Small intestine (tissue), 7 donors: ENCODE measurements around the gene AFAP1. TPM values are rescaled to one million over a fixed set of nuclear protein-coding genes. Genes with fewer than 3 reads are reported as not detected.

ENCODE experiments used
- DNase-seq, 2 donors: peaks; one replicate each; pipeline versions ENCODE4 v3.0.0 to v3.0.0-alpha.2; 2013
- FAIRE-seq: peaks from 2 replicates; lab custom pipeline; 2012; peaks lifted over from hg19 to GRCh38; lab: Jason Lieb, UNC
- H3K27ac ChIP-seq, 3 donors: one replicate each; pipeline ENCODE4 v1.5.1; 2013; ENCODE audit warnings: low read length in 2 of 3, mild to moderate bottlenecking in 2 of 3, control low read depth in 1 of 3, inconsistent platforms in 1 of 3, low read depth in 1 of 3, moderate library complexity in 1 of 3
- H3K27me3 ChIP-seq, 3 donors: one replicate each; pipeline ENCODE4 v1.6.1; 2013; ENCODE audit warnings: low read length in 3 of 3, inconsistent platforms in 1 of 3; ENCODE audit not compliant: control insufficient read depth in 3 of 3, insufficient read depth in 3 of 3
- H3K36me3 ChIP-seq, 3 donors: one replicate each; pipeline ENCODE4 v1.6.1; 2013; ENCODE audit warnings: low read length in 3 of 3, inconsistent platforms in 1 of 3, low read depth in 1 of 3, mild to moderate bottlenecking in 1 of 3, moderate library complexity in 1 of 3; ENCODE audit not compliant: control insufficient read depth in 3 of 3, insufficient read depth in 2 of 3
- H3K4me1 ChIP-seq, 3 donors: one replicate each; pipeline ENCODE4 v1.6.1; 2013; ENCODE audit warnings: low read length in 2 of 3, inconsistent platforms in 1 of 3, low read depth in 1 of 3, mild to moderate bottlenecking in 1 of 3, moderate library complexity in 1 of 3; ENCODE audit not compliant: control insufficient read depth in 3 of 3, insufficient read depth in 2 of 3
- H3K4me3 ChIP-seq, 3 donors: one replicate each; pipeline ENCODE4 v1.5.1; 2013; ENCODE audit warnings: low read length in 3 of 3, control low read depth in 1 of 3, inconsistent platforms in 1 of 3, low read depth in 1 of 3, mild to moderate bottlenecking in 1 of 3, moderate library complexity in 1 of 3
- H3K9me3 ChIP-seq, 2 donors: one replicate each; pipeline ENCODE4 v1.6.1; 2013; ENCODE audit warnings: low read depth in 1 of 2, low read length in 1 of 2; ENCODE audit not compliant: control insufficient read depth in 2 of 2, insufficient read depth in 1 of 2
- WGBS, 3 donors: extraction: QIAGEN DNeasy Blood & Tissue Kit; methylation state at CpG; one replicate each; pipeline ENCODE4 v1.1.7; 2013; 5-methylcytosine and 5-hydroxymethylcytosine counted together
- polyA plus RNA-seq, 4 donors: library from polyadenylated mRNA; stranded (reverse) in 3 of 4; unstranded in 1 of 4; fragments of 200-250 nt in 3 of 4; fragments of 120-200 nt in 1 of 4; gene quantifications; one replicate each; pipeline versions ENCODE4 v1.2.1 to v1.2.3, GENCODE V29; 2013
- donor health status: healthy with polysubstance abuse.
- donor health status: control.
- donor health status: control.
- donor health status: Bipolar disorder and iron deficiency.
- donor health status: healthy.

Gene AFAP1
- polyA plus RNA-seq, 4 donors: 2.2 to 14.0 (median 6.7) TPM

GRCh38 chr4:7756561-7757355 lies 182.9 kb downstream of the AFAP1 start:
- H3K4me1 ChIP-seq: no peaks in the 10 kb centered on the region
- no peaks in the 10 kb centered on the region for H3K27me3 ChIP-seq
- FAIRE-seq (no peak), DNase-seq (no peak)
- 86 to 92% (median 90%) methylated on average over 30 to 32 of the region's 32 CpGs for WGBS, 3 donors
- no peaks in the 10 kb centered on the region for H3K9me3 ChIP-seq
- H3K4me3 ChIP-seq: no peak overlapping the region
- no peak overlapping the region for H3K27ac ChIP-seq
- peaks cover 0 to 49% (median 0%) of the 10 kb centered on the region in 3 donors for H3K36me3 ChIP-seq

DNA sequence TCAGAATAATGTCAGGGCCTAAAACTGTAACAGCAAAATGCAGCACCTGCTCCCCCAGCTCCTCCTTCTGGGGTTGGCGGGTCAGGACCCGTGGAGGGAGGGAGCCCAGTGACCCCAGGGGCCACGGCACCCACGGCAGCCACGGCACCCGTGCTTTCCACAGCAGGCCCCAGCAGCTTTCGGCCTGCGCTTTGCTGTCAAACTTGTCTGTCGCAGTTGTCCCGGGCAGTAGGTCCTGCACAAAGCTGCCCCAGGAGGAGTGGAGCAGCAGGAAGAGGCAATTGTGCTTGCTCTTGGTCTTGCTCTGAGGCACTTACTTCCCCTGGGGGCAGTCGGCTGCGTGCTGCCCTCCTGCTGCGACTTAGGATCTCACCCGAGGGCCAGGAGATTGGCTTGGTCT lies 183.6 kb downstream of the AFAP1 start:
- 91 to 92% (median 92%) methylated on average over 14 of the region's 14 CpGs for WGBS, 3 donors
- DNase-seq: no peak
- H3K27ac ChIP-seq: no peak overlapping the region
- H3K4me3 ChIP-seq: no peak overlapping the region
- no peaks in the 10 kb centered on the region for H3K27me3 ChIP-seq
- no peaks in the 10 kb centered on the region for H3K9me3 ChIP-seq
- peaks cover 0 to 42% (median 0%) of the 10 kb centered on the region in 3 donors for H3K36me3 ChIP-seq
- no peak for FAIRE-seq
- H3K4me1 ChIP-seq: no peaks in the 10 kb centered on the region

- DNase-seq (no peak), FAIRE-seq (no peak)
- WGBS, 3 donors: 81 to 87% (median 84%) methylated on average over 16 of the region's 16 CpGs
- no peak overlapping the region for H3K27ac ChIP-seq
- no peak overlapping the region for H3K4me3 ChIP-seq
- peaks cover 0 to 37% (median 0%) of the 10 kb centered on the region in 3 donors for H3K36me3 ChIP-seq
- no peaks in the 10 kb centered on the region for H3K4me1 ChIP-seq
- no peaks in the 10 kb centered on the region for H3K9me3 ChIP-seq
- H3K27me3 ChIP-seq: no peaks in the 10 kb centered on the region
Measured at GRCh38 chr4:7755561-7755960, 184.1 kb downstream of the AFAP1 start.

DNA sequence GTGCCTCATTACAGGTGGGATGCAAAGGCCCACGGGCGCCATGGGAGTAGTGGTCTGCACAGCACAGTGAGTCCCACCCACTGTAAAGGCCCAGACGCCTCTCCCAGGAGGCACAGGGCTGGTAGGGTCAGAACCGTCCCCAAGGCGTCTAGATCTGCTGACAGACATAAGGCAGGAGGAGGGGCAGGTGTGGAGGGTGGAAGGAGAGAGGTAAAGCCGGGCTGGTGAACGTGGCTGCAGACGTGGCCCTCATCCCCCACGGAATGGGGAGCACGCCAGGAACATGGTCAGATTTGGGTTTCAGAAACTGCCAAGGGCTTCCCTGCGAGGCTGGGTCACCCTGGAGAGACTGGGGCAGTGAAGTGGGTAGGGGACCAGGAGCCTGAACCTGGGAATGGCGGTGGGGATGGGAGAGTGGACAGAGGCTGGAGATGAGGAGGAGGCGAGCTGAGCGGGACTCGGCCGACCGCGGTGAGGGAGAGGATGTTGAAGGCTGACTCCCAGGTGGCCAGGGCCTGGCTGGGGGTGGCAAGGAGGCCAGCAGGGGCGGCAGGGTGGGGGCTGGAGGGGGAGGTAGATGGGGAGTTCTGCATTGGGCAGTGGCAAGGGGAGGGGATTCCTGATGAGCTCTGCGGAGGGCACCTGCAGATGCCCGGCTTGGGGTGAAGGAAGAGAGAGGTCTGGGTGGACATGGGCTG lies 184.9 kb downstream of the AFAP1 start:
- Histone ChIP-seq H3K9me3 (no peaks in the 10 kb centered on the region), H3K4me1 (no peaks in the 10 kb centered on the region), H3K27ac (no peak overlapping the region), H3K27me3 (no peaks in the 10 kb centered on the region), H3K36me3 (peaks cover 0 to 28% (median 0%) of the 10 kb centered on the region in 3 donors), H3K4me3 (no peak overlapping the region)
- no peak for DNase-seq
- WGBS, 3 donors: 88 to 94% (median 90%) methylated on average over 21 of the region's 21 CpGs
- no peak for FAIRE-seq

GRCh38 chr4:7753931-7754465 lies 185.7 kb downstream of the AFAP1 start:
- WGBS, 3 donors: 83 to 87% (median 86%) methylated on average over 15 of the region's 15 CpGs
- no peaks in the 10 kb centered on the region for H3K27me3 ChIP-seq
- FAIRE-seq (no peak), DNase-seq (no peak)
- no peak overlapping the region for H3K4me3 ChIP-seq
- H3K36me3 ChIP-seq: peaks cover 0 to 24% (median 0%) of the 10 kb centered on the region in 3 donors
- no peaks in the 10 kb centered on the region for H3K9me3 ChIP-seq
- no peak overlapping the region for H3K27ac ChIP-seq
- H3K4me1 ChIP-seq: no peaks in the 10 kb centered on the region

DNA sequence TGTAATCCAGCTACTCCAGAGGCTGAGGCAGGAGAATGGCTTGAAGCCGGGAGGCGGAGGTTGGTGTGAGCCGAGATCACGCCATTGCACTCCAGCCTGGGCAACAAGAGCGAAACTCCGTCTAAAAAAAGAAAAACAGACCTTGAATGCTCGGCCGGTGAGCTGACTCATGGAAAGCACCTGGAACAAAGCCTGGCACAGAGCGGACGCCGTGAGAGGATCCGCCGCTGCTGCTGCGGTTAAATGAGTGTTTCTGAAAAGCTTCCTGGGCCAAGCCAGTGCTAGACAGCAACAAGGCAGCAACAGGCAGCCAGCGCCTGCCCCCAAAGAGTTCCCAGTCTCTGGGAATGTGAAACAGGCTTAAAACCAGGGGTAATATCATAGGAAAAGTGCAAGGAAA lies 186.4 kb downstream of the AFAP1 start:
- Histone ChIP-seq H3K27ac (no peak overlapping the region), H3K27me3 (no peaks in the 10 kb centered on the region), H3K36me3 (peaks cover 0 to 20% (median 0%) of the 10 kb centered on the region in 3 donors), H3K4me3 (no peak overlapping the region), H3K4me1 (no peaks in the 10 kb centered on the region), H3K9me3 (no peaks in the 10 kb centered on the region)
- DNase-seq: no peak
- 93 to 96% (median 94%) methylated on average over 15 of the region's 15 CpGs for WGBS, 3 donors
- no peak for FAIRE-seq

GRCh38 chr4:7752649-7753048 lies 187.0 kb downstream of the AFAP1 start:
- WGBS, 3 donors: 82 to 89% (median 88%) methylated on average over 6 of the region's 6 CpGs
- Histone ChIP-seq H3K36me3 (peaks cover 0 to 15% (median 0%) of the 10 kb centered on the region in 3 donors), H3K4me3 (no peak overlapping the region), H3K27me3 (no peaks in the 10 kb centered on the region), H3K4me1 (no peaks in the 10 kb centered on the region), H3K27ac (no peak overlapping the region), H3K9me3 (no peaks in the 10 kb centered on the region)
- no peak for FAIRE-seq
- no peak for DNase-seq

GRCh38 chr4:7750972-7751371 lies 188.7 kb downstream of the AFAP1 start:
- Histone ChIP-seq H3K27ac (no peak overlapping the region), H3K4me1 (no peaks in the 10 kb centered on the region), H3K9me3 (no peaks in the 10 kb centered on the region), H3K27me3 (no peaks in the 10 kb centered on the region), H3K36me3 (peaks cover 0 to 1% (median 0%) of the 10 kb centered on the region in 3 donors), H3K4me3 (no peak overlapping the region)
- FAIRE-seq: no peak
- DNase-seq: no peak
